ACHN (cell line): ENCODE results near the gene PFDN4.
"Not testable (repeated sequence)": the region's sequence is repeated elsewhere in the genome, so short reads cannot be mapped to it uniquely, and the experiment has no call there.

Source experiments
- DNase-seq: peaks from one replicate; pipeline ENCODE4 v3.0.0-alpha.2; 2015
- in situ Hi-C: cut with HindIII; loops from 2 replicates; pipeline ENCODE4 v1.10.0; 2017; ENCODE audit warnings: low sequenced_read_pairs, low pct_ligation_motif_present, low pct_unique_long_range_greater_than_20kb

Gene PFDN4

DNA sequence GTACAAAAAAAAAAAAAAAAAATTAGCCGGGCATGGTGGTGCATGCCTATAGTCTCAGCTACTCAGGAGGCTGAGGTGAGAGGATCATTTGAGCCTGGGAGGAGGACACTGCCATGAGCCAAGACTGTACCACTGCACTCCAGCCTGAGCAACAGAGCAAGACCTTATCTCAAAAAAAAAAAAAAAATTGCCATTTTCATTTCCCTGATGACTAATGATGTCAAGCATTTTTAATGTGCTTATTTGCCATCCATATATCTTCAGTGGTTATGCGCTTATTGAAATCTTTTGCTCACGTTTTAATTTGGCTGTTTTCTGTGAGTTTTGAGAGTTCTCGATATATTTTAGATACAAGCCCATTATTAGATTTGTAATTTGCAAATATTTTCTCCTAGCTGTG, 46.7 kb downstream of the PFDN4 start:
- in situ Hi-C loops = no loop called here

DNA sequence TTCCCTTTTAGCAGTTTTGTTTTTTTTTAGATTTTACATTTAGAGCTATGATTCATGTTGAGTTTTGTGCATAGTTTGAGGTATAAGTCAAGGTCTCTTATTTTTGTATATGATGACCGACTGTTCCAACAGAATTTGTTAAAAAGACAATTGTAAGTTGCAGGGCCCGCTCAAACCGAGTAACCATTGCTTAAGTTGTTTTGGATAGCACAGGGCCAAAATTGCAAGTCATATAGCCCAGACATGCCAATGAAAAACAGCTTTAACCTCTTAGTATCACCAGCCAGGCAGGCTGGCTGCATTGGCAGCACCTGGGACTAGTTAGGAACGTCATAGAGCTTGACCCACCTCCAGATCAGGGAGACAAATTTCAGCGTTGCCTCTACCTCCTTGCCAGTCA, 47.3 kb downstream of the PFDN4 start:
- DNase-seq = no peak

More for the DNA sequence above, 46.7 kb downstream of the PFDN4 start:
- no peak for DNase-seq

DNA sequence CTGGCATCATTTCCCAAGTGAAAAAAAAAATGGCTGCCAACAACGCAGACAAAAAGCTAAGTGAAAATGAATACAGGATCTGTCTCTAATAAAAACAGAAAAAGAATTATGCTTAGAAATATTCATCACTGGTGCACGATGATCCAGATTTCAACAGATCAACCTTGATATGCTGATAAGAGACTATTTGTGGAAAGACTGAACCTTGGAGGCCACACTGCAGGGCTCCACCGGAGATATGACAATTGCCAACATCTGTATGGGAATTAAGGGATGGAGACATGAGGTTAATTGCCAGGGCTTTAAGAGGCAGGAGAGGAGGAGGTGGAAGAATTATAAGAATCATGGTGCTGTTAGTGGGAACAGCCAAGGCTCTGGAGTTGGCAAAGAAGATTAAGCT, 48.3 kb downstream of the PFDN4 start:
- DNase-seq = no peak
- in situ Hi-C loops = no loop called here

More for the DNA sequence above, 47.3 kb downstream of the PFDN4 start:
- in situ Hi-C loops = no loop called here

DNA sequence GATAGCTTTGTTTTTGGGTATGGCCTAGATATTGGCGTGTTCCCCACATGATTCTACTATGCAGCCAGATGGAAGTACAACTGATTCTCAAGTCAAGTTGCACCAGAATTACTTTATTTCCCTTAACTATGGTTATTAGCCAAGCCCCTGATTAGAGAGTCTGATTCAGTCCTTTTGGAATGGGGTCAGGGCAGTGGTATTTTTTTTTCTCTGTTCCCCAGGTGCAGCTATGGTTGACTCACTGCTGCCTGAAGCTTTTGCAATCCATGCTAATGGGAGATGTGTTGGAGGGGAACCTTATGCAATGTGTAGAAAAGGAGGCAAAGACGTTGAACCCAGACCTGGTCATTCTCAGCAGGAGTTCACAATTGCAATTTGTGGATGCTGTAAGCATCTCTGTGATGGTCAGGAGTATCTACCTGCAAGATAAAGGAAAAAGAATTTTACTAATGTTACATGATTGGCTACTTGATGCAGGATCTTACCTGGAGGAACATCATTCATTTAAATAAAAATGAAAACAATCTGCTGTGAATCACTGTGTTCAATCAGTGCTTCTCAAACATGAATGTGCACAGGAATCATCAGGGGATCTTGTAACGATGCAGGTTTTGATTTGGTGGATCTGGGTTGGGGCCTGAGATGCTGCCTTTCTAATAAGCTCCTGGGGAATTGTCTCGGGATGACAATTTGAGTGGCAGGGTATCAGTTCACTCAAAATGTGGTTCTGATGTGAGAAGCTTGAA, 49.4 kb downstream of the PFDN4 start:
- in situ Hi-C loops = no loop called here
- no peak for DNase-seq

DNA sequence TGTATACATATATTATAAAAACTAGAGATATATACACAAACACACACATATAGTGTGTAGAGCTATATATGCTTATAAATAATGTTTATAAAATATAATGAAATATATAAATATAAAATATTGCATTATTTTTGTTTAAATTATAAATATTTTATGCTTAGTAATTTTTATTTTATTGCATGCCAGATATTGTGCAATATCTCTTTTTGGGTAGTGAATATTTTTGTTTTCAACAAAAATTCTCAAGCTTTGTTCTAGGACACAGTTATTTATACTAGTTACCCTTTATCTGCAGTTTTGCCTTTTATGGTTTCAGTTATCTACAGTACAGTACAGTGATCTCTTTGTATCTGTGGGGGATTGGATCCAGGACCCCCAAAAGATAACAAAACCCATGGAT, 52.2 kb downstream of the PFDN4 start:
- no peak for DNase-seq
- in situ Hi-C loops = no loop called here

DNA sequence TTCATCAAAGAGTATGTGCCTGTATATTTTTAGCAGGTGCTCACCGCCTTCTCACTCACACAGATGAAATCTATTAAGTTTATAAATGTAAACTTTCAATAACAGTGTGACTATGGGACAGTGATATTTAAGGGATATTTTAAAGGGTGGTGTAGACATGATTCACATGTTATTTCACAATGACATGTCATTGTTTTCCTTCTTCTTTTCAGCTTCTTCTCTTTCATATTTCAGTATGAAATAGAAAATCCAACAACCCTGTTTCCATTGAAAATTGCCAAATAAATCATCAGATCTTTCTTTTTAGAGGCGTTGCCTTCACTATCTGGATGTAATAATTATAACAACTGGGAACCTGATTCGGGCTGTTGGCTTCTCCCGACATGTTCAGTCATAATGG, 54.8 kb downstream of the PFDN4 start:
- no peak for DNase-seq
- in situ Hi-C loops = no loop called here

DNA sequence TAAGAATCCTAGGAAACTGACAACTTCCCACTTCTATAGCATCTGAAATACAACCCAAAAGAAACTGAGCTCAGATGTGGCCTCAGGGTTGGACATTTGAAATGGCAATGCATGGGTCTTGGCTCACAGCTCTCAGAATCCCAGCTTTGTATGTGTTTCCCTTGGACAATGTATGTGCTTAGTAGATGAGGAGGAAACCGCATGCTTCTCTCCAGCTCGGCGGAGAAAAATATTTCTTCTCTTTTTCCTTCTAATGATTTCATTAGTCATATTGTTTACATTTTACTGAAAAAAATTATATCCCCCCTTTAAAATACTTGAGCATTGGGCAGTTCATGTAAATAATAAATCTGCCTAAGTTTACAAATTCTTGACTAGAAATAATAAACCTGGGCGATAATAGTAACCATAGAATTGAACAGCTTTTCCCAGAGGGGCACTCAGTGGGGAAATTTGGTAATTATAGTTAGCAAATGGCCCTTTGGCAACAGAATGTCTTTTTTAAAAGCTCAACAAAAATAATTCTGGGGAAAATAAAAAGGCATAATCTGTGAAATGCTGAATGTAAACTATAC, 55.3 kb downstream of the PFDN4 start:
- in situ Hi-C loops = no loop called here

DNA sequence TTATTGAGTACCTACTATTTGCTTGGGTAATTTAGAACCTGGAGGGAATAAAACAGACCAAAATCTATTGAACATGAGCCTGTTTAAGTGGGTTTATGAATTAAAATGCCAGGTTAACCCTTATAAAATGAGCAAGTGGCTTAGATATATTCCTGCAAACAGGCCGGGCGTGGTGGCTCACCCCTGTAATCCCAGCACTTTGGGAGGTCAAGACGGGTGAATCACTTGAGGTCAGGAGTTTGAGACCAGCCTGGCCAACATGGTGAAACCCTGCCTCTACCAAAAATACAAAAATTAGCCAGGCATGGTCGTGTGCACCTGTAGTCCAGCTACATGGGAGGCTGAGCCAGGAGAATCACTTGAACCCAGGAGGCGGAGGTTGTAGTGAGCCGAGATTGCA, 57.9 kb downstream of the PFDN4 start:
- in situ Hi-C loops, DNase-seq: not testable (repeated sequence)

More for the DNA sequence above, 55.3 kb downstream of the PFDN4 start:
- DNase-seq = no peak

DNA sequence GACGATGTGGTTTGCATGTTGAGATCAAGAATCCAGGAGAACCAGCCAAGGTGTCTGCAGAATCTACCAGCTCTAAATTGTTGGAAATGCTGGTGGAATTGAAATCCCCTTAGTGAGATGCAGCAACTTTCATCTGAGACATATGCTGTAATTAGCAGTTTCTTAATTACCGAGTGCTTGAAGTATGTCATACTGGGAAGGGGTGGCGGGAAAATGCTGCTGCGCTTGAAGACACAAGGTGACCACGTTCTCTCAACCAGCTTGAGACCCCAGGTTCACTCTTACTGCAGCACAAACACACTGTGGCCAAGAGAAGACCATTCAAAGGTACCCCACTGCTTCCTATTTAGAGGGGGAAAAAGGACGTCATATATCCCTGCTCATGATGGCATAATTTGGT, 59.0 kb downstream of the PFDN4 start:
- no peak for DNase-seq
- in situ Hi-C loops = no loop called here

DNA sequence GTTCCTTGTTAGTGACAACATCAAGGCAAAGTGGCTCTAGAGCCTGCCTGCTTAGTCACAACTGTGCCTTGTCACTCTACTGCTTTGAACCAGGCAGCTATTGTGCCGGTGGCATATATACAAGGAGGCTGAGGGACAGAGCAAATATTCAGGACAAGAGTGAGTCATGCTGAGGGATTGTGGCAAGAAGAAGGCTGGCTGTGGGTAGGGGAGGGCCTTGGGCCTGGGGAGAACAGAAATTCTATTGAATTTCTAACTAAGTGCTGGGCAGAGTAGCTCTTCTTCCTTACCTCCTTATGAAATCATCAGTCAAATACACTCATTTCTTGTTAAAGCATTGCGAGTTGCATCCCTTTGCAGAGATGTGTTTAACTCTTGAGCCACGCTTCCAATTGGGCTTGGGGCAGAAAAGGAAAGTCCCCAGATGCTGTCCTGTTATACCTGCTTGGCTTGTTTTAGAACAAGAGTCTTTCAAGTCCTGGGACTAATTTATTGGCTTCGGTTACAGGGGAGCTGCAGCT, 59.7 kb downstream of the PFDN4 start:
- in situ Hi-C loops = no loop called here

DNA sequence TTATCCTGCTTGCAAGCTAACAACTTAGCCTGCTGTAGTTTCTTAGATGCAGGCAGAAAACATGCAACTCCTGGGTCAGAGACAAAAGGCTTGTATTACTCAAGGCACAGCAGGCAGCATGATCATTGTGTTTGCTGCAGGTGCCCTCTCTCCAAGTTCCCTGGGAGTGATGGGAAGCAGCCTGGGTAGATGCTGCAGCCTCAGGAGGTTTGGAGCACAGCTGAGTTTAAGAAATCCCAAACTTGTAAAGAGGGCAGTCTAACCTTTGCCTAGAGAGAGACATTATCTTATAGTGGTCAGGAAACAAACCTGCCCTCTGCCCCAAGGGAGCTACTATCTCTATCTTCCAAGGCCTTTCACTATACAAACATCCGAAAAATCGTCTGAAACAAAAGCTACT, 61.1 kb downstream of the PFDN4 start:
- no peak for DNase-seq
- in situ Hi-C loops = no loop called here

More for the DNA sequence above, 59.7 kb downstream of the PFDN4 start:
- DNase-seq = no peak
